Heart left ventricle (tissue), 13 donors: ENCODE results near the gene OR2A5.

Source experiments
- POLR2A ChIP-seq, 2 donors: fragments of 450-650 bp; IDR thresholded peaks; one replicate each; pipeline ENCODE4 v1.6.1; 2017; ENCODE audit warnings: antibody characterized with exemption in 2 of 2, mild to moderate bottlenecking in 2 of 2, moderate library complexity in 2 of 2
- TF ChIP-seq, protein P1 (sequence below), 12 donors: fragments of 200-600 bp; sonication (generic) in 4 of 12; IDR thresholded peaks; one replicate each; pipeline versions ENCODE4 v1.5.0 to v1.8.0; 2018 to 2022; ENCODE audit warnings: antibody characterized with exemption in 12 of 12, mild to moderate bottlenecking in 5 of 12
- donor health status: ischemic (EF 13 %, LVEDD 7.1; RV severe dilation, severe dysfunction).
- donor health status: DM: no; HTN: yes; CAD: no.
- donor health status: DM: no; HTN: no; CAD: no.
- donor health status: ischemic (EF 25% LVEDD 6.9; RV normal size, moderate dysfunction).
- donor health status: ischemic (EF 25% LVEDD 5.7; RV mildly dilated, moderate dysfunction).
- donor health status: ischemic (EF 35%, LVEDD 5.7; RV mildly dilated, moderate dysfunction).
- donor health status: nonischemic (EF 11% LVEDD 7.7; RV severe dilation, severe dysfunction).
- donor health status: DM: yes; HTN: yes; CAD: no.
- donor health status: PGD.
- donor health status: ischemic (EF 29% LVEDD 5.4; RV normal size, mild dysfunction).
- donor health status: nonischemic (EF 23%, LVEDD 6.1; RV moderate dilation, normal function).

DNA sequence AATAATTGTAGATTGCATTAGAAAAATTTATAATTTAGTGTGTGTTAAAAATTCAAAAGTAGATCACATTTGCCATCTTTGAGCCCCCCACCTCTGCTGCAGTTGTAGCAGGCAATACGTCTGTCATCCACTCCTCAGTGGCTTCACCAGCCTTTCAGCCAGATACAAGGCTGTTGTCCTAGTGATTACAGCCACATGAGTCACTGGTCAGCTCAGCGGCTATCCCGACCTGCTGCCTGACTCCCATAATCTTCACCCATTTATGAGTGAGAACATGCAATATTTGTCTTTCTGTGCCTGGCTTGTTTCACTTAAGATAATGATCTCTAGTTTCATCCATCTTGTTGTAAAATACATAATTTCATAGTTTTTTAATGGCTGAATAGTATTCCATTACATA, 9.2 kb downstream of the OR2A5 start:
- TF ChIP-seq, protein P1, sequence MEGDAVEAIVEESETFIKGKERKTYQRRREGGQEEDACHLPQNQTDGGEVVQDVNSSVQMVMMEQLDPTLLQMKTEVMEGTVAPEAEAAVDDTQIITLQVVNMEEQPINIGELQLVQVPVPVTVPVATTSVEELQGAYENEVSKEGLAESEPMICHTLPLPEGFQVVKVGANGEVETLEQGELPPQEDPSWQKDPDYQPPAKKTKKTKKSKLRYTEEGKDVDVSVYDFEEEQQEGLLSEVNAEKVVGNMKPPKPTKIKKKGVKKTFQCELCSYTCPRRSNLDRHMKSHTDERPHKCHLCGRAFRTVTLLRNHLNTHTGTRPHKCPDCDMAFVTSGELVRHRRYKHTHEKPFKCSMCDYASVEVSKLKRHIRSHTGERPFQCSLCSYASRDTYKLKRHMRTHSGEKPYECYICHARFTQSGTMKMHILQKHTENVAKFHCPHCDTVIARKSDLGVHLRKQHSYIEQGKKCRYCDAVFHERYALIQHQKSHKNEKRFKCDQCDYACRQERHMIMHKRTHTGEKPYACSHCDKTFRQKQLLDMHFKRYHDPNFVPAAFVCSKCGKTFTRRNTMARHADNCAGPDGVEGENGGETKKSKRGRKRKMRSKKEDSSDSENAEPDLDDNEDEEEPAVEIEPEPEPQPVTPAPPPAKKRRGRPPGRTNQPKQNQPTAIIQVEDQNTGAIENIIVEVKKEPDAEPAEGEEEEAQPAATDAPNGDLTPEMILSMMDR (IDR thresholded peaks at IDR 0.05): no peak
- no peak for TF ChIP-seq POLR2A (IDR thresholded peaks at IDR 0.05)
